ENCODE results near the gene NME4.

GRCh38 chr16:411576-412265 is 14.7 kb downstream of the NME4 start:
- no peak for TF ChIP-seq CTCF (IDR thresholded peaks at IDR 0.05; ENCODE audit: insufficient read depth, low read length)
- no peak for TF ChIP-seq POLR2AphosphoS5 (IDR thresholded peaks at IDR 0.05; ENCODE audit: low read depth)
- TF ChIP-seq, protein P1, sequence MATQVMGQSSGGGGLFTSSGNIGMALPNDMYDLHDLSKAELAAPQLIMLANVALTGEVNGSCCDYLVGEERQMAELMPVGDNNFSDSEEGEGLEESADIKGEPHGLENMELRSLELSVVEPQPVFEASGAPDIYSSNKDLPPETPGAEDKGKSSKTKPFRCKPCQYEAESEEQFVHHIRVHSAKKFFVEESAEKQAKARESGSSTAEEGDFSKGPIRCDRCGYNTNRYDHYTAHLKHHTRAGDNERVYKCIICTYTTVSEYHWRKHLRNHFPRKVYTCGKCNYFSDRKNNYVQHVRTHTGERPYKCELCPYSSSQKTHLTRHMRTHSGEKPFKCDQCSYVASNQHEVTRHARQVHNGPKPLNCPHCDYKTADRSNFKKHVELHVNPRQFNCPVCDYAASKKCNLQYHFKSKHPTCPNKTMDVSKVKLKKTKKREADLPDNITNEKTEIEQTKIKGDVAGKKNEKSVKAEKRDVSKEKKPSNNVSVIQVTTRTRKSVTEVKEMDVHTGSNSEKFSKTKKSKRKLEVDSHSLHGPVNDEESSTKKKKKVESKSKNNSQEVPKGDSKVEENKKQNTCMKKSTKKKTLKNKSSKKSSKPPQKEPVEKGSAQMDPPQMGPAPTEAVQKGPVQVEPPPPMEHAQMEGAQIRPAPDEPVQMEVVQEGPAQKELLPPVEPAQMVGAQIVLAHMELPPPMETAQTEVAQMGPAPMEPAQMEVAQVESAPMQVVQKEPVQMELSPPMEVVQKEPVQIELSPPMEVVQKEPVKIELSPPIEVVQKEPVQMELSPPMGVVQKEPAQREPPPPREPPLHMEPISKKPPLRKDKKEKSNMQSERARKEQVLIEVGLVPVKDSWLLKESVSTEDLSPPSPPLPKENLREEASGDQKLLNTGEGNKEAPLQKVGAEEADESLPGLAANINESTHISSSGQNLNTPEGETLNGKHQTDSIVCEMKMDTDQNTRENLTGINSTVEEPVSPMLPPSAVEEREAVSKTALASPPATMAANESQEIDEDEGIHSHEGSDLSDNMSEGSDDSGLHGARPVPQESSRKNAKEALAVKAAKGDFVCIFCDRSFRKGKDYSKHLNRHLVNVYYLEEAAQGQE (IDR thresholded peaks at IDR 0.05; ENCODE audit: insufficient replicate concordance, low read depth) = no peak
- TF ChIP-seq GABPA (IDR thresholded peaks at IDR 0.05; ENCODE audit: low read depth) = no peak
- TF ChIP-seq SPI1 (IDR thresholded peaks at IDR 0.05; ENCODE audit: borderline replicate concordance, low read depth) = no peak

Measured in HL-60 (cell line).